Liver (tissue), 3 donors: ENCODE data around the gene ARHGEF4.

ENCODE experiments used
- CTCF ChIP-seq: fragments of 150-350 bp; IDR thresholded peaks from 2 replicates; pipeline ENCODE4 v1.5.1; 2017; ENCODE audit warnings: improper control_type of control experiment, low read depth, low read length; ENCODE audit not compliant: missing input control
- FOXA1 ChIP-seq: IDR thresholded peaks from 2 replicates; pipeline ENCODE4 v1.6.1; 2016; ENCODE audit warnings: antibody characterized with exemption
- JUND ChIP-seq, 2 donors: IDR thresholded peaks; 2 replicates each; pipeline ENCODE4 v1.6.1; 2016; ENCODE audit warnings: antibody characterized with exemption in 2 of 2
- MAX ChIP-seq: IDR thresholded peaks from 2 replicates; pipeline ENCODE4 v1.6.1; 2016; ENCODE audit warnings: antibody characterized with exemption
- donor health status: healthy.
- donor health status: healthy.

GRCh38 chr2:130930740-130931659, 94.3 kb downstream of the ARHGEF4 start:
- TF ChIP-seq MAX (no peak), CTCF (no peak), JUND (IDR thresholded peaks at IDR 0.05) (no peak), FOXA1 (no peak)
